BE2C (cell line): ENCODE data around the gene SERPINA4.

Source experiments
- DNase-seq: peaks from one replicate; pipeline ENCODE4 v3.0.0-alpha.2; 2020
- H3K27me3 ChIP-seq: fragments of 250-450 bp; sonication (Bioruptor Pico); 2 replicates; pipeline ENCODE4 v1.5.1; 2020; ENCODE audit warnings: mild to moderate bottlenecking
- H3K36me3 ChIP-seq: fragments of 250-450 bp; sonication (Bioruptor Pico); 2 replicates; pipeline ENCODE4 v1.5.1; 2020; ENCODE audit warnings: mild to moderate bottlenecking
- H3K4me1 ChIP-seq: fragments of 250-450 bp; sonication (Bioruptor Pico); 2 replicates; pipeline ENCODE4 v1.5.1; 2020
- H3K4me3 ChIP-seq: 2 replicates; pipeline ENCODE4 v1.5.1; 2011; ENCODE audit warnings: low read depth, low read length
- H3K9me3 ChIP-seq: fragments of 250-450 bp; sonication (Bioruptor Pico); 2 replicates; pipeline ENCODE4 v1.5.1; 2020
- CTCF ChIP-seq: IDR thresholded peaks from 2 replicates; pipeline ENCODE4 v1.5.1; 2012; ENCODE audit warnings: mild to moderate bottlenecking, low read depth, low read length

The SERPINA4 gene

GRCh38 chr14:94582199-94582750, 21.0 kb downstream of the SERPINA4 start:
- no peak for TF ChIP-seq CTCF
- H3K27me3 ChIP-seq = no peaks in the 10 kb centered on the region
- H3K4me1 ChIP-seq = no peaks in the 10 kb centered on the region
- DNase-seq = no peak
- no peak overlapping the region for H3K4me3 ChIP-seq
- H3K9me3 ChIP-seq = no peaks in the 10 kb centered on the region
- no peaks in the 10 kb centered on the region for H3K36me3 ChIP-seq

GRCh38 chr14:94582851-94583250, 21.6 kb downstream of the SERPINA4 start:
- H3K4me1 ChIP-seq = no peaks in the 10 kb centered on the region
- H3K9me3 ChIP-seq = no peaks in the 10 kb centered on the region

GRCh38 chr14:94583557-94583956, 22.3 kb downstream of the SERPINA4 start:
- no peak for DNase-seq
- no peaks in the 10 kb centered on the region for H3K27me3 ChIP-seq
- H3K9me3 ChIP-seq = no peaks in the 10 kb centered on the region
- no peak overlapping the region for H3K4me3 ChIP-seq
- TF ChIP-seq CTCF = no peak
- no peaks in the 10 kb centered on the region for H3K4me1 ChIP-seq
- no peaks in the 10 kb centered on the region for H3K36me3 ChIP-seq

More at GRCh38 chr14:94582851-94583250, 21.6 kb downstream of the SERPINA4 start:
- no peak for DNase-seq
- no peaks in the 10 kb centered on the region for H3K27me3 ChIP-seq
- TF ChIP-seq CTCF = no peak
- H3K36me3 ChIP-seq = no peaks in the 10 kb centered on the region
- H3K4me3 ChIP-seq = no peak overlapping the region

GRCh38 chr14:94584591-94585280, 23.5 kb downstream of the SERPINA4 start:
- Histone ChIP-seq H3K36me3 (no peaks in the 10 kb centered on the region), H3K27me3 (no peaks in the 10 kb centered on the region), H3K4me3 (no peak overlapping the region), H3K4me1 (no peaks in the 10 kb centered on the region), H3K9me3 (no peaks in the 10 kb centered on the region)
- no peak for DNase-seq
- no peak for TF ChIP-seq CTCF

GRCh38 chr14:94586635-94587034, 25.4 kb downstream of the SERPINA4 start:
- no peak for DNase-seq
- no peak for TF ChIP-seq CTCF
- Histone ChIP-seq H3K36me3 (no peaks in the 10 kb centered on the region), H3K4me1 (no peaks in the 10 kb centered on the region), H3K9me3 (no peaks in the 10 kb centered on the region), H3K4me3 (no peak overlapping the region), H3K27me3 (no peaks in the 10 kb centered on the region)

GRCh38 chr14:94588311-94588710, 27.1 kb downstream of the SERPINA4 start:
- H3K9me3 ChIP-seq = no peaks in the 10 kb centered on the region
- no peaks in the 10 kb centered on the region for H3K36me3 ChIP-seq
- no peaks in the 10 kb centered on the region for H3K4me1 ChIP-seq
- no peak overlapping the region for H3K4me3 ChIP-seq
- TF ChIP-seq CTCF = no peak
- no peaks in the 10 kb centered on the region for H3K27me3 ChIP-seq
- no peak for DNase-seq
